ENCODE measurements around the gene ABCG1. TPM values are rescaled to one million over a fixed set of nuclear protein-coding genes. Genes with fewer than 3 reads are reported as not detected.

The ABCG1 gene
- total and polyA plus RNA-seq, 2 donors (not counting 1 experiment from before 2014, with no cell fraction given) = under 0.01 to 0.12 TPM

GRCh38 chr21:42236014-42236413, 17.1 kb downstream of the ABCG1 start:
- H3K9me3 ChIP-seq (ENCODE audit: control insufficient read depth, insufficient read depth, low read depth, low read length) = no peaks in the 10 kb centered on the region
- no peak overlapping the region for H3K9ac ChIP-seq (ENCODE audit: insufficient read depth, low read length)
- H3K27ac ChIP-seq (ENCODE audit: insufficient read depth, low read length) = no peak overlapping the region
- no peak overlapping the region for H3K4me3 ChIP-seq (replicated peaks in 1 of 4; ENCODE audit: control extremely low read depth in 1 of 4, insufficient read depth in 1 of 4, low read depth in 3 of 4, low read length in 4 of 4)
- no peaks in the 10 kb centered on the region for H3K79me2 ChIP-seq (ENCODE audit: control insufficient read depth, insufficient read depth, low read length)
- no peak overlapping the region for H3K4me2 ChIP-seq (ENCODE audit: extremely low read depth, insufficient read depth, low read length)
- no peak for DNase-seq (ENCODE audit: low read depth in 2 of 2)
- TF ChIP-seq CTCF (conservative IDR thresholded peaks at IDR 0.05 in 1 of 2, IDR thresholded peaks at IDR 0.05 in 1 of 2; ENCODE audit: low read depth in 1 of 2, low read length in 2 of 2) (no peak), EZH2 (IDR thresholded peaks at IDR 0.05; ENCODE audit: low read length, missing control alignments) (no peak)
- H3K36me3 ChIP-seq (ENCODE audit: control insufficient read depth, insufficient read depth, low read length) = no peaks in the 10 kb centered on the region
- no peaks in the 10 kb centered on the region for H4K20me1 ChIP-seq (ENCODE audit: control insufficient read depth, extremely low read depth, insufficient read depth, low read length)
- no peak overlapping the region for H2AFZ ChIP-seq (ENCODE audit: low read length)
- H3K4me1 ChIP-seq (ENCODE audit: control insufficient read depth, extremely low read depth, insufficient read depth, low read length) = peaks cover 12% of the 10 kb centered on the region
- H3K27me3 ChIP-seq (ENCODE audit: control insufficient read depth, insufficient read depth, low read length) = peaks cover 17% of the 10 kb centered on the region

GRCh38 chr21:42236693-42237092, 17.8 kb downstream of the ABCG1 start:
- H3K9me3 ChIP-seq (ENCODE audit: control insufficient read depth, insufficient read depth, low read depth, low read length) = no peaks in the 10 kb centered on the region
- H3K4me2 ChIP-seq (ENCODE audit: extremely low read depth, insufficient read depth, low read length) = no peak overlapping the region
- no peaks in the 10 kb centered on the region for H3K79me2 ChIP-seq (ENCODE audit: control insufficient read depth, insufficient read depth, low read length)
- no peak overlapping the region for H3K9ac ChIP-seq (ENCODE audit: insufficient read depth, low read length)
- H3K27ac ChIP-seq (ENCODE audit: insufficient read depth, low read length) = no peak overlapping the region
- peaks cover 12% of the 10 kb centered on the region for H3K4me1 ChIP-seq (ENCODE audit: control insufficient read depth, extremely low read depth, insufficient read depth, low read length)
- peaks cover 17% of the 10 kb centered on the region for H3K27me3 ChIP-seq (ENCODE audit: control insufficient read depth, insufficient read depth, low read length)
- H2AFZ ChIP-seq (ENCODE audit: low read length) = no peak overlapping the region
- no peaks in the 10 kb centered on the region for H4K20me1 ChIP-seq (ENCODE audit: control insufficient read depth, extremely low read depth, insufficient read depth, low read length)
- TF ChIP-seq EZH2 (IDR thresholded peaks at IDR 0.05; ENCODE audit: low read length, missing control alignments) (no peak), CTCF (conservative IDR thresholded peaks at IDR 0.05 in 1 of 2, IDR thresholded peaks at IDR 0.05 in 1 of 2; ENCODE audit: low read depth in 1 of 2, low read length in 2 of 2) (no peak)
- no peak overlapping the region for H3K4me3 ChIP-seq (replicated peaks in 1 of 4; ENCODE audit: control extremely low read depth in 1 of 4, insufficient read depth in 1 of 4, low read depth in 3 of 4, low read length in 4 of 4)
- no peaks in the 10 kb centered on the region for H3K36me3 ChIP-seq (ENCODE audit: control insufficient read depth, insufficient read depth, low read length)
- no peak for DNase-seq (ENCODE audit: low read depth in 2 of 2)

- Histone ChIP-seq H3K27ac (ENCODE audit: insufficient read depth, low read length) (no peak overlapping the region), H2AFZ (ENCODE audit: low read length) (no peak overlapping the region), H3K9ac (ENCODE audit: insufficient read depth, low read length) (no peak overlapping the region), H3K4me2 (ENCODE audit: extremely low read depth, insufficient read depth, low read length) (no peak overlapping the region), H3K9me3 (ENCODE audit: control insufficient read depth, insufficient read depth, low read depth, low read length) (no peaks in the 10 kb centered on the region), H3K36me3 (ENCODE audit: control insufficient read depth, insufficient read depth, low read length) (no peaks in the 10 kb centered on the region), H3K27me3 (ENCODE audit: control insufficient read depth, insufficient read depth, low read length) (peaks cover 17% of the 10 kb centered on the region), H3K79me2 (ENCODE audit: control insufficient read depth, insufficient read depth, low read length) (no peaks in the 10 kb centered on the region), H4K20me1 (ENCODE audit: control insufficient read depth, extremely low read depth, insufficient read depth, low read length) (no peaks in the 10 kb centered on the region), H3K4me1 (ENCODE audit: control insufficient read depth, extremely low read depth, insufficient read depth, low read length) (peaks cover 12% of the 10 kb centered on the region), H3K4me3 (replicated peaks in 1 of 4; ENCODE audit: control extremely low read depth in 1 of 4, insufficient read depth in 1 of 4, low read depth in 3 of 4, low read length in 4 of 4) (no peak overlapping the region)
- TF ChIP-seq EZH2 (IDR thresholded peaks at IDR 0.05; ENCODE audit: low read length, missing control alignments) (no peak), CTCF (conservative IDR thresholded peaks at IDR 0.05 in 1 of 2, IDR thresholded peaks at IDR 0.05 in 1 of 2; ENCODE audit: low read depth in 1 of 2, low read length in 2 of 2) (no peak)
- no peak for DNase-seq (ENCODE audit: low read depth in 2 of 2)
Observed at GRCh38 chr21:42237161-42237560, 18.2 kb downstream of the ABCG1 start.
